G401 (cell line): Measurements from ENCODE around the gene NDC80. TPM values are rescaled to one million over a fixed set of nuclear protein-coding genes. Genes with fewer than 3 reads are reported as not detected.
"Not testable (repeated sequence)": the region's sequence is repeated elsewhere in the genome, so short reads cannot be mapped to it uniquely, and the experiment has no call there.

Experiments used
- DNase-seq: peaks from one replicate; pipeline ENCODE4 v3.0.0-alpha.2; 2015; ENCODE audit warnings: low spot score
- in situ Hi-C: cut with HindIII; loops from 2 replicates; pipeline ENCODE4 v1.10.0; 2016; ENCODE audit warnings: low sequenced_read_pairs, mixed read lengths
- total RNA-seq: library from RNA; depleted of rRNA; stranded (reverse); fragments of >200 nt; shearing (Covaris generic); gene quantifications from 2 replicates; pipeline ENCODE4 v1.2.3, GENCODE V29; 2014; rRNA removed

NDC80 gene
- total RNA-seq, result 28.9 and 46.7 TPM in 2 replicates

DNA sequence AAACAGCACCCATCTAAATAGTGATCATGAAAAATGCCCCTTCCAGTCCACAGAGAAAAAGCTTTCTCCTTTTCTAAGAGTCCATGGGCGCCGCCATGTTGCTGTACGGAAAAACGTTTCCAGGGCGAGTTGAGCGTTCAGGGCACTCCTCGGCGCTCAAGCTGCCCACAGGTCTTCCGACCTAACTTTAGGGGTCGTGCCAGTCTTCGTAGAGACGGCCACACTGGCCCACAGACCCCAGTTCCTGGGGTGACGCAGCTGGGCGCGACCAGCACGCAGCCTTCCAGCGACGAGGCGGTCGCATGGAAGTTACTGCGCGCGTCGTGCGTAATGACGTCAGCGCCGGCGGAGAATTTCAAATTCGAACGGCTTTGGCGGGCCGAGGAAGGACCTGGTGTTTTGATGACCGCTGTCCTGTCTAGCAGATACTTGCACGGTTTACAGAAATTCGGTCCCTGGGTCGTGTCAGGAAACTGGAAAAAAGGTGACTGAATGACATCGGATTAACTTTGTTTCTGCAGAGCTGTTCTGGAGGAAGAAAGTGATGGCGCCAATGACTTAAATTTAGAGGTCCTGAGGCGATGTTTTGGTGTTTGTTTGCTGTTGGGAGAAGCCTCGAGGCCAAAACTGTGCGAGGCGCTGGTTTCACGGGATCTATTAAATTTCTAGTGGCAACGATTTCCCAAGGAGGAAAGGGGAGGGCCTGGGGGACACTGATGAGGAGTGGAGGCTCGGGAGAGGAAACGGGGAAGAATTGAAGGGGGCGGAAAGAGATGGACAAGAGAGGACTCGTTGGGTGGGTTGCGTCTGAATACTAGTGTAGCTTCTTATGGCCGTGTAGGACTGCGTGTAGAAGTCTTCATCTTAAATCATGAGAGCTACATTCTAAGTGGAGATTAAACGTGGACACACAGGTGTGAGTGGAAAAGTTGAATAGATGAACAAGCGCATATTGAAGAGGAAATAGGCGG is at the start of gene NDC80, which contains the start of gene METTL4:
Gene NDC80 (plus strand): TSS at position 358 of the 971 bp plus-strand sequence. CDS start 1,429 bp downstream, outside the sequence.
Gene METTL4 (minus strand): TSS at position 306 of the 971 bp plus-strand sequence. CDS start 4,289 bp downstream, outside the sequence.
- in situ Hi-C loops, result no loop called here
- peak; percentile 88 for DNase-seq

DNA sequence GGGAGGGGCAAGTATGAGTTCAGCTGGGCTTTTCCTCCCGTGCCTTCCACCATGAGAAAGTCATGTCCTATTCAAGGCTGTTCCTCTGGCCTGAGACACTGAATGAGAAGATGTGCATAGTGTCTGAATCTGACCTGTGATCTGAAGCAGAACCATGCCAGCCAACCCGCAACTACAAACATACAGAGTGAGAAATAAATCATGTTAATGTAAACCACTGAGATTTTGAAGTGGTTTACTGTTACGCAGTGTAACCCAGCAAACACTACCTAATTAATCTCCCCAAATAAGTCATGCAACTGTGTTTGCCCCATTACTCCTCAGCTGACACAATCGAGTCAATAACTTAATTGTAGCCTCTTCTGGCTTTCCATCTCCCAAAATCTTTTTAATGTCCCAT is 49.2 kb upstream of the NDC80 start:
- no peak for DNase-seq

DNA sequence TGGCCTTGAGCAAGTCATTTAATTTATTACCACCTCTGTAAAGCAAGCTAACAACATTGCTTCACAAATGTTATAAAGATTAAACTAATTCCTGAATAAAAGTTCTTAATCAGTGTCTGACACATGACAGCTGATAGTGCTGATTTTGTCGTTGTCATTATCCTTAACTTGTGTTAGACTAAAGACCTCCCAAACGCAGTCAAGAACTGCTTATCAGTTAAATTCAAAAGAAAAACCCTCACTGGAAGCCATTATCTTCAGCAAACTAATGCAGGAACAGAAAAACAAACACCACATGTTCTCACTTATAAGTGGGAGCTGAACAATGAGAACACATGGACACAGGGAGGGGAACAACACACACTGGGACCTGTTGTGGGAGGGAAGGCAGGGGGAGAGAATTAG is 46.6 kb upstream of the NDC80 start:
- DNase-seq, in situ Hi-C loops: not testable (repeated sequence)

More for the DNA sequence above, 49.2 kb upstream of the NDC80 start:
- in situ Hi-C loops, result no loop called here

DNA sequence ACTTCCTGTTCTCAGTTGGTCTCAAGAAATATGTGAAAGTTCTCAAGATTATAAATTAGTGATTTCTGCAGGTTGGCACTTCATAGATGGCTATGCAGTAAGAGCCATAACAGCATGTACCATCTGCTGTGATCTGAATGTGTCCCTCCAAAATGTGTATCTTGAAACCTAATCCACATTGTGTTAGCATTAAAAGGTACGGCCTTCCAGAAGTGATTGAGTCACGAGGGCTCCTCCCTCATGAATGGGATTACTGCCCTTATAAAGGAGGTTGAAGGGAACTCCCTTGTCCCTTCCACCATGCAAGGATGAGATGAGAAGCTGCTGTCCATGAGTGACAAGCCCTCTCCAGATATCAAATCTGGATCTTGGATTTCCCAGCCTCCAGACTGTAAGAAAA is 45.0 kb upstream of the NDC80 start:
- DNase-seq, result no peak
- in situ Hi-C loops, result no loop called here

DNA sequence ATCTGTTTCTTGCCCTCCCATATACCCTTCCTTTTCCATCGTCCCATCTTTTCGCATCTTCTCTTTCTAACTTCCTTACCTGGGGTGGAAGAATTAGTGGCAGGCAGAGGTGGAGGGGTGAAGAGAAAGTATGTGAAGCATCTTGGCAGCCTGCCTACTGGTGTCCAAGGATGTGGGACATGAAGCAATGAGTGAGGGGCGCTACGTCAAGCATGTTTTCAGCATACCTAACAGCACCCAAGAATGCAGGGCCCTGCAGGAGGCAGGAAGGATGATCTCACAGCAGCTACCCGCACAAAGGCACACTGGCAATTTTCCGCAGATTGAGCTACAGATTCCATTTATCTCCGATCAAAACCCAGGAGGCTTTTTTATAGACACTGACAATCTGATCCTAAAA is 42.2 kb upstream of the NDC80 start:
- no peak for DNase-seq
- in situ Hi-C loops, result no loop called here

DNA sequence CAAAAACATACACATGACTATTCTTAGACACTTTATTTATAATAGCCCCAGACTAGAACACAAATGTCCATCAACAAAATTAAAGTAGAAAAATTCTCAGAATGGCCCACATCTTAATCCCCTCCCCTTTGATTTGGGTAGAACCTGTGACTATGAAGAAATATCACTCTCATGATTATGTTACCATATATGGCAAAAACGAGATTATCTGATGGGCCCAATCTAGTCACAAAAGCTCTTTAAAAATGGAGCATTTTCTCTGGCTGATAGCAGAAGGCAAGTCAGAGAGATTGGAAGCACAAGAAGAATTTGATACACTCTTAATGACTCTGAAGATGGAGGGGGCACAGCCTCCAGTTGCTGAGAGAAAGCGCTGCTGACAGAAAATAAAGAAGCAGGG is 39.6 kb upstream of the NDC80 start:
- no peak for DNase-seq
- in situ Hi-C loops, result no loop called here

DNA sequence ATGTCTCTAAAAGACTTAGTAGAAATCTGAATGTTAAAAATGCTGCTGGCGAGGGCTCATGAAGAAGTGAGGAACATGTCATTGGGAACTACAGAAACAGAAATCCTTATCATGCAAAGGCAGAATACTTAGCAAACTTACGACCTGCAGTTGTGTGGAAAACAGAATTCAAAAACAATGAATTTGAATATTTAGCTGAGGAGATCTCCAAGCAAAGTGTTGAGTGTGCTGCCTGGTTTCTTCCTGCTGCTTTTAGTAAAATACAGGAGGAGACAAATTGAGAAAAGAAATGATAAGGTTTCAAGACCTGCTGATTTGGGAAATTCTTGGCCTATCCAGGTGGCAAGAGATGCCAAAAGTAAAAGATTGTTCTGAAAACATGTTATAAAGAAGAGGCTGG is 38.6 kb upstream of the NDC80 start:
- in situ Hi-C loops, result no loop called here
- no peak for DNase-seq

DNA sequence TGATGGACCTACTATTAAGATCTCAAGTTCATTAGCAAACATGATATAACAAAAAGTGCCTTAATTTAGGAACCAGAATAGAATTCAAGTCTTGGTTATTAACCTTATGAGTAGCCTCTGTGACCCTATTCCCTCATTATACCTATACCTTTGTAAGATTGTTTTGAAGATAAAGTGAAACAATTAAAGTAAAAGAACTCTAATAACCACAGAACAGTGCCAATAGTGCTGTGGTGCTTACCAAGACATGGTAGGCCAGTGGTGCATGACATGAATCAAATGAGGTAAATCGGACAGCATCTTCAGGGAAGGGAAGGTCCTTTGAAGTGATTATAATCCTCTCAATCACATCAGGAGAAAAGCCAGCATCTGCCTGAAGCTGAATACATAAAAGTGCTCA is 36.5 kb upstream of the NDC80 start:
- no peak for DNase-seq
- in situ Hi-C loops, result no loop called here

DNA sequence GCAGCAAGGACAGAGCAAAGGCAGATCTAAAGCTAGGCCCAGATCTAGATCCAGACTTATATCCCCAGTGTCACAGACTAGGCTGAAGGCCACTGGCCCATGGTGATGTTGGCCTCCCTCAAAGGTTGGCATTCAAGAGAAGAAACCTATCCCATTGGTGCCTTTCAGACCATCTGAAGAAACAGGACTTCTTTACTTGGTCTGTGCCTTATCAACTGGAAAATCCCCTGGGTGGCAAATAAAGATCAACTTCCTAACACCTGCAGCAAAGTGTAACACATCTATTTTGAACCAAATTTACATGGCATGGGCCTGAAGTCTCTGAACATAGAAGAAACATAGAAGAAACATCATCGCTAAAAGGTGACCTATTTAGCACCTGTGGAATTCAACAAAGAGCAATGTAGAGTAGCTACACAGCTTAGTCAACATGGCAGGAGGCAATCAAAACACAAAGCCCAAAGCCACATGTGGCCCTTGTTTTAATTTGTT is 35.9 kb upstream of the NDC80 start:
- DNase-seq, result no peak
- in situ Hi-C loops, result no loop called here

DNA sequence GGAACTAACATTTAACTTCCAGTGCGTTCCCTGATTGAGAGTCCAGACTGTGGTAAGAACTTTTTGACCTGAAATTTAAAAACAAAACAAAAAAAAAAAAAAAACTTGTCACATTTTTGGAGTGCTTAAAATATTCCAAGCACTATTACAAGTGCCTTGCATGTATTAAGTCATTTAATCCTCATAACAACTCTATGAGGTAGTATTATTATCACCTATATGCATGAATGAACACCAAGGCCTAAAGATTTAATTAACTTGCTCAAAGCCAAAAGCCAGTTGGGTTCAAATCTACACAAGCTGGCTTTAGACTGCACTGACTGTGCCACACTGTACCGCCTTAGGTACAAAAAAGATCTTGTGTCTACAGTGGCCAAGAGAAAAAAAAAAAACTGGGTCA is 35.3 kb upstream of the NDC80 start:
- no peak for DNase-seq
- in situ Hi-C loops, result no loop called here

DNA sequence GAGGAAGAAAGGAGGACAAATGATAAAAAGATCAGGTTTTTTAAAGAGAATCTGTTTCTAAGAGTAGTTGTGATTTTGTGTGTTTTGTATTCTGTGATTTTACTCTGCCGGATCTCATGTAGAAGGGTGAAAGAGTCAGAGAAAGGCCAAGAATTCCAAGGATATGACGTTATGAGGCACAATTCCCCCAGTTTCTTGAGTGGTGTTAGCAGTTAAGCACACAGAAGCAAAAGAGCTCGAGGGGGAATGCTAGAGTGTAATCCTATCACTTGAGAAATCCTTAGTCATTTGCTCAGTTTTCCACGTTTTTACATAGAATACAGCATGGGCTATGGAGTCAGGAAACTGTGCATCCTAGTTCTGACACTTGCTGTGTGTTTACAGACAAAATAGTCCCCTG is 34.9 kb upstream of the NDC80 start:
- no peak for DNase-seq
- in situ Hi-C loops, result no loop called here

DNA sequence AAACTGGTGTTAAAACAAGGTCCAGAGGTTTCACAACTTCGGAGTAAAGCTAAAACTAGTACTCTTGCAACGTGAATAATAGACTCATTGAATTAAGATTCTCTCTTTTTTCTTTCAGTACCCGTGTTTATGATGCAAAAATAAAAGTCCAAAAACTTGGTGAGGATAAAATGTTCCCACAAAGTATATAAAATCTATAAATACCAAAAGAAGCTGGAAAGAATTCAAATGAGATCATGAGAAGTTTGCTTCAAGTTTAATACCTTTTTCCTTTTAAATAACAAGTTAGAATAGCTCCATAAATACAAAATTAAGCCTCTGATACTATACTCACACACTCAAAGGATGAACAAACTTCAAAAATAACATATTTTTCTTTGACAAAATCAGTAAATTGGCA is 34.1 kb upstream of the NDC80 start:
- no peak for DNase-seq
- in situ Hi-C loops, result no loop called here

DNA sequence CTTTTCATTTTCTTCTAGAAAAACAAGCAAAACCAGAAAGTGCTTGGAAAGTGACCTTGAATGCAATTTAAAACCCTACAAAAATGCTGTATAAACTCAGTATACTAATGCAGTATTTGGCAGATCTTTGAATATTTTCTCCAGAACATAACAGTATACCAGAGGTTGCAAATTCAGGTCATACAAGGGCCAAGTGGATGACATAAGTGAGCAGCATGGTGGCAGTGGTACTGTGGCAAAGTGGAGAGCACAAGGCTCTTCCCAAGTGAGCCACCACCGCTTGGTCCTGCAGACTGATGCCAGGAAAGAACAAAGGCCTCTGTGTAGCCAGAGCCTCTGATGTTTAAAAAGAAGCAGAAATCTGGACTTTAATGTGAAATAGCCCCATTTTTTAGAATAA is 33.1 kb upstream of the NDC80 start:
- no peak for DNase-seq
- in situ Hi-C loops, result no loop called here

DNA sequence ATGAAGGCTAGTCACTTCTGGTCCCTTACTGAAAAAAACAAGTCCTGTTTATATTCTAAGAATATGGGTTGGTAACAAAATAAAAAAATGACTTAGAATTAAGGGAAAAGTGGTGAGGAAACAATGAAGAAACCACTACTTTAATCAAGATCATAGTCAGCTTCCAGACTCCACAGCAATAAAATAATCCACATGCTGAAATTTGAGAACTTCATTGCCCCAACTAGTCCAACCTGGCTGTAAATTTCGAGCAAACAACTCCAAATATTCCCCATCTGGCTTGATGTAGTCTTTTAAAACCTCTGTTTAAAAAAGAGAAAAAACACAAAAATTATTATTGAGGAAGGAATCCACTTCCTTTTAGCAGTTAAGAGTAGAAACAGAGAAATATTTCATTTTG is 32.5 kb upstream of the NDC80 start:
- in situ Hi-C loops, result no loop called here
- DNase-seq, result no peak

DNA sequence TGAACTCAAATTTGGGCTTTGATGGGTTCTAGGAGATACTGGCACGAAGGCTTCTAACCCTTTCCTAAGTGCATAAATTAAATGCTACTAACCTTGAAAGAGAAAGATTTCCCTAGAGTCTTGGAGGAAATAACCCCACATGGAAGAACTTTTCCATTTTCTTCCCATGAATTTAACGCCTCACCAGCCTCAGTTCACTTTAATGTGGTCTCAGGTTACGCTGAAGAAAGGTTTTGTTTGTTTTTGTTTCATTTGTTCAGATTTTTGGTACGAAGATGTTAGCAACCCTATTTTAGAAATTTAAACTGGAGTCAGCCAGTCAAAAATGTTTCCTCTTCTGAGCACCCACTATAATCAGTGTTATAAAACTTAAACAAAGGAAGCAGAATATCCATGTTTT is 30.8 kb upstream of the NDC80 start:
- in situ Hi-C loops, result no loop called here
- DNase-seq, result no peak

DNA sequence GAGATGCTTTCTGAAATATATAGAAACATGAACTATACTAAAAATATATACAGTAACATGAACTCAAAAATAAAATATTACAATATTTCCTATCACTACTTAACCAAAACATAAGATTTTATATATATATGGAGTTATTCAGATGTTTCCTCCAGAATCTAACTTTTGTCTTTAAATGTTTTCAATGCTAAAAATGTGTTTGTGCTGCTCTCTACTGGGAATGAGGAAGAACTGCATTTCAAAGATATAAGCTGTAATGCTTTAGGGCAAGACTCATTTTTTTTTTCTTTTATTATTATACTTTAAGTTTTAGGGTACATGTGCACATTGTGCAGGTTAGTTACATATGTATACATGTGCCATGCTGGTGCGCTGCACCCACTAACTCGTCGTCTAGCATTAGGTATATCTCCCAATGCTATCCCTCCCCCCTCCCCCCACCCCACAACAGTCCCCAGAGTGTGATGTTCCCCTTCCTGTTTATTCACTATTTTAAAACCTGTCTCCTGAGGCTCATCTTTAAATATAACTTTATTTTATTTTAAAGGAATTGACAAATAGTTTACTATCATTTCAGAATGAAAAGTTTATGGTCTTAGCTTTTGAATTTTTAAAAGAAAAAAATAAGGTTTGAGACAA is 29.3 kb upstream of the NDC80 start:
- in situ Hi-C loops, result not testable (repeated sequence)

DNA sequence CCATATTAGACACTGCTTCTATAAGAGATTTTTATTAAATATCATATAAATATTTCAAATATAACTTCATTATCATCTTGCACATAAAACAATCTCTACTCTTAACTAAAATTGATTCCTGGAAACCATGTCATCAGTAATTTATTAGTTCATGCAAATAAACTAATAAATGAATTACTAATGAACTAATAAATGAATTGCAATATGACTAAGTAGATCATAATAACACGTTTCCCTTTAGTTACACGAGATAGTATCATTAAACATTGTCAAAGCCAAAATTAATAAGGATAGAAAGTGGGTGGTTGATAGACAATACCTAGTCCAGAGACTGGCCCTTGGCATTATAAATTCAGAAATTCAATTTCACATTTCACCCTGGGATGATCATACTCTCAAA is 26.2 kb upstream of the NDC80 start:
- in situ Hi-C loops, result no loop called here
- no peak for DNase-seq

More for the DNA sequence above, 29.3 kb upstream of the NDC80 start:
- DNase-seq, result peak; percentile 25

DNA sequence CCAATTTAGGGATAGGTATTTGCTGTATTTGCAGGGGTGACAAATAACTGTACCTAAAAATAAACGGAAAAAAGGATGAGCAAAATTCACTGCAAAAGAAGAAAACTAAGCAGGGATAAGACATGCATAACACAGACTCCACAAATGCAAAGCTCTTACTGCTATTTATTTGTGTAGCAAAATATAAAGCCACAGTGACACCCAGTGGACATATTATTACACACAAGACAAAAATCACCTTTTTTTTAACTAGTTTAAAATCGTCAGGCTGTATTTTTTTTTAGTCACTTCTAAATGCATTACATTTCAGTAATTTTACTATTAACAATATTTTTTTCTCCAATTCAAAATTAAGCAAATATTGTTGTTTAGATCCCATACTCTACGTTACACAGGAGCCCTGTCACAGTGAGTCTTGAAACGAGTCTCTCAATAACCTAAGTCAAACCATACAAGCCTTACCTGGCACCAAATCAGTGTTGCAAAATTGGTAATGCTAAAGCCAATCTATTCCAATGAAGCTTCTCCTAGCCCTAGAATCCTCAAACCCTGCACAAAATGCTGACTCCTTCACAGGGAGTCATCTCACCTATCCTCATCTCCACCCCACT is 23.8 kb upstream of the NDC80 start:
- in situ Hi-C loops, result no loop called here
- DNase-seq, result peak; percentile 54

DNA sequence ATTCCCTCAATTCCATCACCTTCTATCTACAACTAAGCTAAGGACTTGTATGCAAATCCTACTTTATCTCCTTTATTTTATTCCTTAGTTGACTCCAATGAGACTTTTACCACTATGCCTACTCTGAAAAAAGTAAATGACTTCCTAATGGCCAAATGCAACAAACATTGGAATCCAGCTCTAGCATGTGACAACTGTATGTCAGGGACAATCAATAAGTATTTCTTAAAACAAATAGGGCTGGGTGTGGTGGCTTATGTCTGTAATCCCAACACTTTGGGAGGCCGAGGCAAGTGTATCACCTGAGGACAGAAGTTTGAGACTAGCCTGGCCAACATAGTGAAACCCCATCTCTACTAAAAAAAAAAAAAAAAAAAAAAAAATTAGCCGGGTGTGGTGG is 21.9 kb upstream of the NDC80 start:
- in situ Hi-C loops, result no loop called here
- no peak for DNase-seq

DNA sequence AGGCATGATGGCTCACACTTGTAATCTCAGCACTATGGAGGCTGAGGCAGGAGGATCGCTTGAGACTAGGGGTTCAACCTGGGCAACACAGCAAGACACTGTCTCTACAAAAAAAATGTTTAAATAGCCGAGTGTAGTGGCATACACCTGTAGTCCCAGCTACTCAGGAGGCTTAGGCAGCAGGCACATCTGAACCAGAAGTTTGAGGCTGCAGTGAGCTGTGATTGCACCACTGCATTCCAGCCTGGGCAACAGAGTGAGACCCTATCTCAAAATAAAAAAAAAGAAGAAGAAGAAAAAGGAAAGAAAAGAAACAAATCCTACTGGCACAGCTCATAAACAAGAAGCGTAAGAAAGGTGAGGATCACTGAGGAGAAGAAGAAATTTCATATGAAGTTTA is 19.9 kb upstream of the NDC80 start:
- no peak for DNase-seq
- in situ Hi-C loops, result no loop called here
